Chondrocyte (in vitro differentiated cells): ENCODE measurements around the gene PTPN4. TPM values are rescaled to one million over a fixed set of nuclear protein-coding genes. Genes with fewer than 3 reads are reported as not detected.

Experiments used
- DNase-seq: peaks from one replicate; pipeline ENCODE4 v3.0.0; 2021; ENCODE audit warnings: mixed read lengths, low spot score
- H3K27ac Mint-ChIP-seq: one replicate; pipeline ENCODE4 v1.8.0; 2021; ENCODE audit warnings: mild to moderate bottlenecking, moderate library complexity, mixed read lengths; ENCODE audit not compliant: unreplicated experiment
- H3K27me3 Mint-ChIP-seq: 2 replicates; pipeline ENCODE4 v1.8.0; 2021; ENCODE audit warnings: low read depth, mixed read lengths
- H3K36me3 Mint-ChIP-seq: 2 replicates; pipeline ENCODE4 v1.8.0; 2021; ENCODE audit warnings: low read depth, mixed read lengths
- H3K4me1 Mint-ChIP-seq: 2 replicates; pipeline ENCODE4 v1.8.0; 2021; ENCODE audit warnings: low read depth, mild to moderate bottlenecking, mixed read lengths
- H3K4me3 Mint-ChIP-seq: one replicate; pipeline ENCODE4 v1.8.0; 2021; ENCODE audit warnings: mild to moderate bottlenecking, moderate library complexity, mixed read lengths; ENCODE audit not compliant: unreplicated experiment
- H3K9me3 Mint-ChIP-seq: 2 replicates; pipeline ENCODE4 v1.8.0; 2021; ENCODE audit warnings: low read depth, mixed read lengths
- CTCF ChIP-seq: fragments of 200-600 bp; sonication (generic); IDR thresholded peaks from 2 replicates; pipeline ENCODE4 v1.5.0; 2021; ENCODE audit warnings: antibody characterized with exemption, mild to moderate bottlenecking, moderate library complexity
- total RNA-seq: library from RNA; stranded (reverse); gene quantifications from 3 replicates; pipeline ENCODE4 v1.2.1, GENCODE V29; 2021

The PTPN4 gene
- total RNA-seq, 1 donor from 2014 or later, result 24.2 TPM

- H3K27me3 Mint-ChIP-seq, result no peaks in the 10 kb centered on the region
- H3K4me1 Mint-ChIP-seq, result no peaks in the 10 kb centered on the region
- no peaks in the 10 kb centered on the region for H3K9me3 Mint-ChIP-seq
- TF ChIP-seq CTCF, result no peak
- no peak for DNase-seq
- H3K27ac Mint-ChIP-seq, result no peak overlapping the region
- H3K4me3 Mint-ChIP-seq, result no peak overlapping the region
- no peaks in the 10 kb centered on the region for H3K36me3 Mint-ChIP-seq
Observed at GRCh38 chr2:120001471-120001870, 241.7 kb downstream of the PTPN4 start.

- Mint-ChIP-seq H3K27me3 (no peaks in the 10 kb centered on the region), H3K9me3 (no peaks in the 10 kb centered on the region), H3K36me3 (no peaks in the 10 kb centered on the region), H3K4me1 (no peaks in the 10 kb centered on the region), H3K4me3 (no peak overlapping the region), H3K27ac (no peak overlapping the region)
- no peak for DNase-seq
- TF ChIP-seq CTCF, result no peak
Observed at GRCh38 chr2:120004254-120004653, 244.5 kb downstream of the PTPN4 start.

GRCh38 chr2:120005834-120006521 is 246.3 kb downstream of the PTPN4 start:
- TF ChIP-seq CTCF, result no peak
- Mint-ChIP-seq H3K4me3 (no peak overlapping the region), H3K27ac (no peak overlapping the region), H3K27me3 (no peaks in the 10 kb centered on the region), H3K9me3 (no peaks in the 10 kb centered on the region), H3K36me3 (no peaks in the 10 kb centered on the region), H3K4me1 (no peaks in the 10 kb centered on the region)
- no peak for DNase-seq

- Mint-ChIP-seq H3K27me3 (no peaks in the 10 kb centered on the region), H3K4me3 (no peak overlapping the region), H3K27ac (no peak overlapping the region), H3K9me3 (no peaks in the 10 kb centered on the region), H3K4me1 (peaks cover 7% of the 10 kb centered on the region), H3K36me3 (no peaks in the 10 kb centered on the region)
- TF ChIP-seq CTCF, result no peak
- no peak for DNase-seq
Observed at GRCh38 chr2:120007851-120008250, 248.1 kb downstream of the PTPN4 start.

- no peaks in the 10 kb centered on the region for H3K9me3 Mint-ChIP-seq
- TF ChIP-seq CTCF, result no peak
- H3K27ac Mint-ChIP-seq, result peak overlapping the region; percentile 76
- H3K27me3 Mint-ChIP-seq, result no peaks in the 10 kb centered on the region
- H3K36me3 Mint-ChIP-seq, result no peaks in the 10 kb centered on the region
- H3K4me3 Mint-ChIP-seq, result peak overlapping the region; percentile 83
- DNase-seq, result no peak
- peaks cover 16% of the 10 kb centered on the region for H3K4me1 Mint-ChIP-seq
Observed at GRCh38 chr2:120012363-120012762, 252.6 kb downstream of the PTPN4 start.
